NB4 (cell line): ENCODE measurements around the gene SLC39A10.

Source experiments
- DNase-seq: peaks from one replicate; pipeline ENCODE4 v3.0.0; 2010; ENCODE audit warnings: low read depth
- H3K4me3 ChIP-seq: one replicate; pipeline ENCODE4 v1.5.1; 2011; ENCODE audit warnings: mild to moderate bottlenecking, low read depth, low read length, moderate library complexity
- CTCF ChIP-seq: IDR thresholded peaks from one replicate; pipeline ENCODE4 v1.5.1; 2012; ENCODE audit warnings: low read depth, low read length
- MAX ChIP-seq: IDR thresholded peaks from 2 replicates; pipeline ENCODE4 v1.6.1; 2011; ENCODE audit warnings: low read depth, low read length
- MYC ChIP-seq: IDR thresholded peaks from 2 replicates; pipeline ENCODE4 v1.6.1; 2011; ENCODE audit warnings: low read depth, low read length
- POLR2A ChIP-seq: IDR thresholded peaks from 2 replicates; pipeline ENCODE4 v1.6.1; 2011; ENCODE audit warnings: mild to moderate bottlenecking; ENCODE audit not compliant: insufficient read length; ENCODE audit errors: extremely low read depth

SLC39A10 gene

GRCh38 chr2:195633974-195634373 lies 23.1 kb upstream of the SLC39A10 start:
- TF ChIP-seq MAX (no peak), CTCF (no peak), POLR2A (no peak), MYC (no peak)

GRCh38 chr2:195636890-195637289 lies 20.1 kb upstream of the SLC39A10 start:
- TF ChIP-seq POLR2A (no peak), MYC (no peak), MAX (no peak), CTCF (no peak)
- DNase-seq: peak; percentile 32
- no peak overlapping the region for H3K4me3 ChIP-seq

More at GRCh38 chr2:195633974-195634373, 23.1 kb upstream of the SLC39A10 start:
- H3K4me3 ChIP-seq: no peak overlapping the region
- DNase-seq: no peak

GRCh38 chr2:195638750-195639149 lies 18.3 kb upstream of the SLC39A10 start:
- H3K4me3 ChIP-seq: no peak overlapping the region
- no peak for DNase-seq
- TF ChIP-seq MYC (no peak), MAX (no peak), POLR2A (no peak), CTCF (no peak)

- TF ChIP-seq CTCF: no peak
- no peak for TF ChIP-seq MAX
- TF ChIP-seq POLR2A: no peak
- no peak for TF ChIP-seq MYC
- H3K4me3 ChIP-seq: no peak overlapping the region
- DNase-seq: peak; percentile 29
Measured at GRCh38 chr2:195639238-195639858, 17.7 kb upstream of the SLC39A10 start.

- DNase-seq: no peak
- no peak for TF ChIP-seq CTCF
- no peak overlapping the region for H3K4me3 ChIP-seq
Measured at GRCh38 chr2:195639959-195640358, 17.1 kb upstream of the SLC39A10 start.

GRCh38 chr2:195642027-195642678 lies 14.9 kb upstream of the SLC39A10 start:
- TF ChIP-seq POLR2A (no peak), CTCF (no peak), MAX (no peak), MYC (no peak)
- DNase-seq: peak; percentile 51

More at GRCh38 chr2:195642027-195642678, 14.9 kb upstream of the SLC39A10 start:
- no peak overlapping the region for H3K4me3 ChIP-seq
